ENCODE data around the gene DNAJB2.

DNAJB2 gene

DNA sequence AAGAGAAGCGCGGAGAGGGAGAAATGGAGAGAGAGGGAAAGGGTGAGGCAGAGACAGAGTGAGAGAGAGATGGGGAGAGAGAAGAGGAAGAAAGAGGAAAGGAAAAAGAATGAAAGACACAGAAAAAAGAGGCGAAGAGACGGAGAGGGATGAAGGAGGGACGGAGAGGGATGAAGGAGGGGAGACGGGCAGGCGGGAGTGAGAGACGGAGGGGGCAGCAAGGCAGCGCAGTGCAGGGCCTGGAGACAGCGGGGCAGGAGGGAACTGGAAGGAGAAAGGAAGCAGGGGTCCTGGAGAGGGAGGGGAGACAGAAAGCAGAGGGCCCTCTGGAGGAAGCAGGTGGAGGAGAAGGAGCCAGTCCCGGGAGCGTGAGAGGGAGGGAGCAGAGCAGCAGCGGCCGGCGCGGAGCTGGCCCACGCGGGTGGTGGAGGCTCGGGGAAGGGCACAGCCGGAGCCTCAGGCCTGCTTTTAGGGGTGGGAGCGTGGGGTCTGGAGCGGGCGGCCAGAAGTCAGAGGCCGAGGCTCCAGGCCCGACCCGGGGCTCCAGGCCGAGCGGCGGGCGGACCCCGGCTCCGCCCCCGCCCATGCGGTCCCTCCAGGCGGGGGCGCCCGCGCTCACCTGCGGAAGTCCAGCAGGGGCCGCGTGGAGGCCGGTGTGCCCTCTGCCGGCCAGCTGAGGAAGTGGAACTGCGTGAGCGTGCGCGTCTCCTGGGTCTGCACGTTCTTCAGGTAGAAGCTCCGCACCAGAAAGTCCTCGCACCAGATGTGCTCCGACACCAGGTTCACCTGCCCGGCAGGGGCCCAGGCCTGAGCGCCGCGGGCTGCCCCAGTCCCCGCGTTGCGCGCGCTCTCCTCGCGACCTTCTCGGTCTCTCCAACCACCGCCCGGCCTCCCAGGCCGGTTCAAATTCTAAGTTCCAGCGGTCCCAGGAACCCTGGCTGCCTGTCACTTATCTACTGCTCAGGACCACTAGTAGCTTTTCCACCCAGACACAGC is 15.5 kb downstream of the DNAJB2 start:
- H3K36me3 ChIP-seq (ENCODE audit: insufficient read depth, low read length): no peaks in the 10 kb centered on the region; the same call in 1 of the 2 replicates
- H3K4me1 ChIP-seq (ENCODE audit: insufficient read depth, low read length): no peaks in the 10 kb centered on the region
- peak overlapping the region; percentile 94 for H3K9ac ChIP-seq (ENCODE audit: low read depth, low read length)
- H3K9me3 ChIP-seq (ENCODE audit: control insufficient read depth, insufficient read depth, low read length): no peaks in the 10 kb centered on the region

DNA sequence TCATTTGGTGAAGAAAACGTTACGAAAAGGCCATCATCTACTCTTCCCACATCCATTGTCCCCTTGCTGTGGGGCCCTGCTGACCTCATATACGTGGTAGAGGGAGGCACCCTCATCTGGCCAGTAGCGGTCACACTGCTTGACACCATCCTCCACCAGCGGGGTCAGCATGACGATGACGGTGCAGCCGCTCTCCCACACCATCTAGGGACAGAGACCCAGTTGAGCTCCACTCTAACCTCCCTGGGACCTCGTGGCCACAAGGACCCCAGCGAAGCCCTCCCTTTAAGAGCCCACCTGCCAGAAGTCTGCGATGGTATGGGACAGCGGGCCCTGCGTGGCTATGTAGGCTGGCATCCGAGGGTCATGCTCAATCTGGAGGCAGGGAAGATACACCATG is 17.0 kb downstream of the DNAJB2 start:
- no peaks in the 10 kb centered on the region; the same call in 1 of the 2 replicates for H3K36me3 ChIP-seq (ENCODE audit: insufficient read depth, low read length)
- no peak overlapping the region for H3K9ac ChIP-seq (ENCODE audit: low read depth, low read length)
- no peaks in the 10 kb centered on the region for H3K4me1 ChIP-seq (ENCODE audit: insufficient read depth, low read length)
- H3K9me3 ChIP-seq (ENCODE audit: control insufficient read depth, insufficient read depth, low read length): no peaks in the 10 kb centered on the region

DNA sequence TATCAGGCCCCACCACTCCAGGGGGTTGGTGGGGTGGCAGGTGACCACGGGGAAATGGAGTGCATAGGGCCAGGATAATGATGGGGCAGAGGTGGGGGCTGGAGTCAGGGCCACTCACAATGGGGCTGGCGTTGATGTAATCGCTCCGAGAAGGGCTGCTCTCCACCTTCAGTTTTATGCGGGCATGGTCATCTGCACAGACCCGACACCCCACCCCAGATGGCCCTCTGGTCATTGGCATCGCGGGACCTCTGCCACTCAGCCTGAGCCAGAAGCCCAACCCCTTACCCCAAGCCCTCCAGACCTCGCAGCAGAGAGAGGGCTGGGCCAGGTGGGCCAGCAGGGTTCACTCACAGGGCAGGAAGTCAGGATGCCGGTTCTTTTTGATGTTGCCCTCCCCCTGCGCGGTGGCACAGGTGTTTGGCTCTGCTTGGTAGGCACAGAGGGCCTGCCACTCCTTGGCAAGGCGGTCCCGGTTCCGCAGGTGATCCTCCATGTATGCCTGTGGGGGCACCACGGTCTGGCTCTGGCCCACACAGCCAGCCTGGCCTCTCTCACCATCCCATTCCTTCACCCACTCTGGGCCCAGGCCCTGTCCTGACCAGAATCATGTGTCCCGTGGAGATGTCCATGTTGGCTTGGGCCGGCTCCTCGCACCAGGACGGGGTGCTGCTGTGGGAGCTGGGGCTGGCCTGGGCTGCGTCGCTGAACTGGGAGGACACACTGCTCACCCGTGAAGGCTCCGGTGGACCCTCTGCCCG is 17.6 kb downstream of the DNAJB2 start:
- no peaks in the 10 kb centered on the region for H3K4me1 ChIP-seq (ENCODE audit: insufficient read depth, low read length)
- H3K9me3 ChIP-seq (ENCODE audit: control insufficient read depth, insufficient read depth, low read length): no peaks in the 10 kb centered on the region
- H3K9ac ChIP-seq (ENCODE audit: low read depth, low read length): no peak overlapping the region
- no peaks in the 10 kb centered on the region; the same call in 1 of the 2 replicates for H3K36me3 ChIP-seq (ENCODE audit: insufficient read depth, low read length)

DNA sequence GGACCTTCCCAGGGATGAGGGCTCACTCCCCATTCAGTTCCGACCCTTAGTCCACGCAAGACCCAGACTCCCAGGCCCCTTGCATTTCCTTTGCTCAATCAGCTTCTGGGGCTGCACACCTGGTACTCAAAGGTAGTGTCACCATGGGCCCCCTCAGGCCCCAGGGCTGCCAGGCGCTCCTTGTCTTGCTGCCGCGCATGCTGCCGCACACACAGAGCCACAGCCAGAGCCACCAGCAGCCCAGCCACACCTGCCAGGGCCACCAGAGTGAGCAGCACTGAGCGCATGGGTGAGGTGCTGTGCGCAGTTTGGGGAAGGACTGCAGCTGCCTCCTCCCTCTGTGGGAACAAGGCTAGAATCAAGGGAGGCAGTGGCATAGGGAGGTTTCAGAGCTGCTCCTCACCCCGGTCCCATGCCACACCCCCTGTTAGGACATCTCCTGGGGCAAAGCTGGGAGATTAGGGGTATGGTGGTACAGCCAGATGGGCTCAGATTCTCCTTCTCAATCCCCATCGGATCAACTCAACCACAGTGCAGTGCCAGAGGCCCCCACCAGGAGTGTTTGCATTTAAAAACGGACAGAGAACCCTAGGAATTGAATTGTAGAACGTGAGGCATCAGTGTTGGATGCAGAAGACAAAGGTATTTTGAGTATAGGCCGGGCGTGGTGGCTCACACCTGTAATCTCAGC is 18.7 kb downstream of the DNAJB2 start:
- H3K36me3 ChIP-seq (ENCODE audit: insufficient read depth, low read length): no peaks in the 10 kb centered on the region; the same call in 1 of the 2 replicates
- no peaks in the 10 kb centered on the region for H3K4me1 ChIP-seq (ENCODE audit: insufficient read depth, low read length)
- H3K9ac ChIP-seq (ENCODE audit: low read depth, low read length): no peak overlapping the region
- H3K9me3 ChIP-seq (ENCODE audit: control insufficient read depth, insufficient read depth, low read length): no peaks in the 10 kb centered on the region

DNA sequence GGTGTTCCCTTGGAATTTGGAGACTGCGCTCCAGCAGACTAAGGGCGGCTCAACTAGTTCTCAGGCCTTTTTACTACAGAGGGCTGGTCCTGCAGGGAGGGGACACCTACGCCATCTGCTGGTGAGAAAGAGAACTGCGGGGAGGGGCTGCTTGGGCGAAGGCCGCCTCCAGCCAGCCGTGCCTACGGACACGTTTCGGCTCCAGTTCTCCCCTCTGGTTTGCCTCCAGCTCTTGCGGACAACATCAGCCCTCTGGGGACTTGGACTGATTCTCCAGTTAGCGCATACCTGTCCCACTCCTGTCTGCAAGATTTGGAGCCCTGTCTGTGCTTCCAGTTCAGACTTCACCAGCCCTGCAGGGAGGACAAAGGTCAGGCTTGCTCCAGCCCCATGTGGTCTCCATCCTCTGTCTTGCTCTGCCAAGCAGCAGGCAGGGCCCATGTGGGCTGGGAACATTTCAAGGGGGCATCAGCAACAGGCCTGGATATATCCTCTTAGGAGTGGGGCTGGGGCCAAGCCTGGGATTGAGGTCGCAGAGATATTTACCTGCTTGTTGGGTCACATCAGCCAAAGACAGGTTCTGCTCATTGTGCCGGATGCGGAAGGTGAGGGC is 19.7 kb downstream of the DNAJB2 start:
- Histone ChIP-seq H3K4me1 (ENCODE audit: insufficient read depth, low read length) (no peaks in the 10 kb centered on the region), H3K9ac (ENCODE audit: low read depth, low read length) (no peak overlapping the region), H3K9me3 (ENCODE audit: control insufficient read depth, insufficient read depth, low read length) (no peaks in the 10 kb centered on the region), H3K36me3 (ENCODE audit: insufficient read depth, low read length) (no peaks in the 10 kb centered on the region; the same call in 1 of the 2 replicates)

DNA sequence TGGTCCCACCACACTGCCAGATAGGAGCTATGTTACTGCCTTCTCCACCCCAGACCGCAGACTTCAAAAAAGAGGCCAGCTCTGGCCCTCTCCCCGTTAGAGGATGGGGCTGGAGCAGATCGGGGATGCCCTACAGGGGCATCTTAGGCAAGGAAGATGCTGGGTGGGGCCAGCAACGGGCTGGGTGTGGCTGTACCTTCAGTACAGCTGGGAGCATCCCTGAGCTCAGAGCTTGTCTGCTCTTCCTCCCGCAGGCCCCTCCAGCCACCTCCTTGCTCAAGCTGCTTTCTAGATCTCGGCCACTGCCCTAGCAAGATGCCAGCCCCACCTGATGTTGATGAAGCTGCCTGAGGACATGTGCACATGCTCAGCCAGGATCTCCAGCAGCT is 20.2 kb downstream of the DNAJB2 start:
- no peak overlapping the region for H3K9ac ChIP-seq (ENCODE audit: low read depth, low read length)
- H3K4me1 ChIP-seq (ENCODE audit: insufficient read depth, low read length): no peaks in the 10 kb centered on the region
- no peaks in the 10 kb centered on the region for H3K9me3 ChIP-seq (ENCODE audit: control insufficient read depth, insufficient read depth, low read length)
- no peaks in the 10 kb centered on the region; the same call in 1 of the 2 replicates for H3K36me3 ChIP-seq (ENCODE audit: insufficient read depth, low read length)

DNA sequence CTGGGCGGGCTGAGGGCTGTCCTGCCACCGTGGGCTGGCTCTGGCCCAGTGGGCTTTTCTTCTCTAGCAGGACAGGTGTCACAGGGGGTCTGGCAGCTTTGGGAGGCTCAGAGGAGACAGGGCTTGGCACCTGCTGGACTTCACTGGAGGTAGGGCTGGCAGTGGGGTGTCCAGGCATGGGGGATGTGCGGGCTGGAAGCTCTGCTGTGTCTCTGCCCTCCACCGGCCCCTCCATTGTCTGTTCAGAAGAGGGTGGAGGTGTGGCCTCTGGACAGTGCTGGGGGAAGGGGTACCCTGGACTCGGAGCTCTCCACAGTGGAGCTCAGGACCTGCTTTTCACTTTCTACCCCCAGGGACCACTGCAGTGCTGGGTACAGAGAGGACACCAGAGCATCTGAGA is 20.9 kb downstream of the DNAJB2 start:
- H3K36me3 ChIP-seq (ENCODE audit: insufficient read depth, low read length): no peaks in the 10 kb centered on the region; the same call in 1 of the 2 replicates
- no peaks in the 10 kb centered on the region for H3K9me3 ChIP-seq (ENCODE audit: control insufficient read depth, insufficient read depth, low read length)
- no peak overlapping the region for H3K9ac ChIP-seq (ENCODE audit: low read depth, low read length)
- no peaks in the 10 kb centered on the region for H3K4me1 ChIP-seq (ENCODE audit: insufficient read depth, low read length)

DNA sequence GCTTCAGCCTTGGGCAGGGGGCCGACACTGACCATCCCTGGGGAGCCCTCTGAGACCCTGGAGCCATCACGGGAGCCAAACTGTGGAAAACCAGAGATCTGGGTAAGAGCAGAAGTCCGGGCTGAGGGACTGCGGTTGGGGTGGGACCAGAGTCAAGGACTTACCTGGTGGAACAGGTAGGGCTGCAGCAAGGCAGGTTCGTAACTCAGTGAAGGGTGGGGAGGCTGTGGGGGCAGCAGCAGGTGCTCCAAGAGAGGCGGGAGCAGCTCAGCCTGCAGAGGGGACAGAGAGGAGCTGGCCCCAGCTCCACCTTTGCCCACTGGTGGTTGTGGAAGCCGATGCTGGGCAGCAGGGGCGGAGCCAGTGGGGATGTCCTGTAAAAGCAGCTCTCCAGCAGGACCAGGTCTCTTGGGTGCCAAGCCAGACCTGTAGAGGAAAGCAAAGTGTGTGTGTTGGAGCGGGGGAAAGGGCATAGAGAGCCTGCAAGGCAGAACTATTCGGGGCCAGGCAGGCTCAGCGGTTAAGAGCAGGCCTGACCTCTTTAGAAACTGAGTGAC is 23.3 kb downstream of the DNAJB2 start:
- no peaks in the 10 kb centered on the region for H3K4me1 ChIP-seq (ENCODE audit: insufficient read depth, low read length)
- H3K9ac ChIP-seq (ENCODE audit: low read depth, low read length): no peak overlapping the region
- no peaks in the 10 kb centered on the region; the same call in 1 of the 2 replicates for H3K36me3 ChIP-seq (ENCODE audit: insufficient read depth, low read length)
- no peaks in the 10 kb centered on the region for H3K9me3 ChIP-seq (ENCODE audit: control insufficient read depth, insufficient read depth, low read length)

DNA sequence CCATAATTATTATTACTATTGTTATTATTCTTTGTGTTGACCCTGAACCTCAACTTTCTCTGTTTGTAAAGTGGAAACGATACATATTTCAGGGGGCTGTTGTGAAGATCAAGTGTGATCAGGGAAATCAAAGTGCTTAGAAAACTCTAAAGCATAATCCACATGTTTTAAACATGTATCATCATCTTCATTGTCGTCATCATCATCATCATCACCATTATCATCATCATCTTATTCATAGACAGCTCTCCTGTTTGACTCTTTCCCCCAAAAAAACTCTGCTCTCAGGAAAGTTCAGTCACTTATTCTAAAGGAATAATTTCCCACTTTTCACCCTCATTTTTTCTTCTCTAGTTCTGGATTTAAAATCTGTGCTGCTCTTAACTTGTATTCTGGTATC is 25.1 kb downstream of the DNAJB2 start:
- no peaks in the 10 kb centered on the region for H3K9me3 ChIP-seq (ENCODE audit: control insufficient read depth, insufficient read depth, low read length)
- no peak overlapping the region for H3K9ac ChIP-seq (ENCODE audit: low read depth, low read length)
- H3K4me1 ChIP-seq (ENCODE audit: insufficient read depth, low read length): no peaks in the 10 kb centered on the region; the same call in 1 of the 2 replicates
- H3K36me3 ChIP-seq (ENCODE audit: insufficient read depth, low read length): no peaks in the 10 kb centered on the region

DNA sequence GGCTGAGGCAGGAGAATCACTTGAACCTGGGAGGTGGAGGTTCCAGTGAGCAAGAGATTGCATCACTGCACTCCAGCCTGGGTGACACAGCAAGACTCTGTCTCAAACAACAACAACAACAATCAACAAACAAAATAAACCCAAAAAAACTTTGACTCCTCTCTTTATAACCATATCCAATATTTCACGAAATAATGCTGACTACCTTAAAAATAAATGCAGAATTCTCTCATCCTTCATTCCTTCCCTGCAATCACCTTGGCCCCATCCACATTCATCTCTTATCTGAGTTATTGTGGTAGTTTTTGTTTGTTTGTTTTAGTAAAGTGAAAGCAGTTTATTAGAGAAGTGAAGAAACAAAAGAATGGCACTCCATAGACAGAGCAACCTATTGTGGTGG is 26.9 kb downstream of the DNAJB2 start:
- Histone ChIP-seq H3K36me3 (ENCODE audit: insufficient read depth, low read length) (no peaks in the 10 kb centered on the region), H3K9ac (ENCODE audit: low read depth, low read length) (no peak overlapping the region), H3K9me3 (ENCODE audit: control insufficient read depth, insufficient read depth, low read length) (no peaks in the 10 kb centered on the region), H3K4me1 (ENCODE audit: insufficient read depth, low read length) (peaks cover 4% of the 10 kb centered on the region)

DNA sequence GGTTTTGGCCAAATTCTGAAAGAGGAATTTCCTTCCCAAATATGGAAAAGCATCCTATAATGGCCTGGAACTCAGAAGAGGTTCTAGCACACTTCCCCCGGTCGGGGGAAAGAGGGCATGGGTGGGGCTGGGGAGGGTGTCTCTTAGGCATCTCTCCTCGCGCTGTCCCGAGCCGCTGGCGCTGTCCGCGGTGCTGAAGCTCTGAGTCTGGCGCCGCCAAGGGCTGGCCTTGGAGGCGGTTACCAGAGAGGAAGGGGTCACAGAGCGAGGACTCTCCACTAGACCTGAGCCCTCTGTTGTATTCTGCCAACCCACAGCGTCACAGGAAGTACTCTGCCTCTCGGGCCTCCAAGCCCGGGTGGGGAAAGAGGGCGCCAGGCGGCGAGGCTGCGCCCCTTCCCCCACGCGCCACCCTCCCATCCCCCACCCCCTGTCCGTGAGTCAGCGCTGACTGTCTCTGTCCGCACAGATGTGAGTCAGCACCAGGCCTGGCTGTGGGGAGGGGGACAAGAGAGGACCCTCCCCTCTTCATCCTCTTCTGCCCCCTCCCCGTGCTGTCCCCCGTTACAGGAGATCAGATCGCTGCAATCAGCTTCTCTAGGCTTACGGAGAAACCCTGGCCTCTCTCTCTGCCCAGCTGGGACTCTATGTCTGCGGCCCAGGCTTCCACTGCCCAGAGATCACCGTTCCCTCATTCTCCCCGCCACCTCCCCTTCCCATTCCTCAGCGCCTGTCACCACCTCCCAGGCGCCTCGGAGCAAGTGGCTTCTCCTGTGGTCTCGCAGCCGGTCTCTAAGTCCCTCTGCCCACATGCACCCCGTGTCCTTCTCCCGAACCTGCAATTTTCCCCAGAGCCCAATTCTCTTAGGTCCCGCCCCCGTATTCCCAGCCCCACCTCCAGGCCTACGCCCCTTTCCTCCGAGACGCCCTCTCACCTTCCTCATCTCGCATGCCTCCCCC is 29.3 kb downstream of the DNAJB2 start:
- H3K4me1 ChIP-seq (ENCODE audit: insufficient read depth, low read length): peaks cover 10% of the 10 kb centered on the region
- H3K9ac ChIP-seq (ENCODE audit: low read depth, low read length): peak overlapping the region; percentile 62; the same call in 1 of the 2 replicates
- H3K9me3 ChIP-seq (ENCODE audit: control insufficient read depth, insufficient read depth, low read length): no peaks in the 10 kb centered on the region
- H3K36me3 ChIP-seq (ENCODE audit: insufficient read depth, low read length): no peaks in the 10 kb centered on the region

DNA sequence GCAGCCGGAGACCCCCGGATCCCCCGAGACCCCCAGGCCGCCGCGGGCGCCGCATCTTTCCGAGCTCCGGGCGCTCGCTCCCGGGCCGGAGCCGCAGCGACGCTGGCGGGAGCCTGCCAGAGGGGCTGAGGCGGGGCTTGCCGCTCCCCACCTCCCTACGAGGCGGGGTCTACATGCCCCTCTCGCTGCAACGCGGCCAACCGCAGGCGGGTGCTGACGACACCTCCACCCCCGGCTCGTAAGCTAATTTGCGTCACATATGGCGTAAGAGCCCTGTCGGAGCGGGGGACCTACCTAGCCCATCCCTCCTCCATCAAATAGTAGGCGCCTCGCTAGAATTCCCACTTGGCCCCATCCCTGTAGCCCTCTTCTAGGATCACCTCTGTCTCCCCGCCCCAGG is 30.1 kb downstream of the DNAJB2 start, which contains the start of gene PTPRN:
TSS of gene PTPRN (minus strand) at position 124 of the 400 bp plus-strand sequence. CDS start at position 55, 69 bp downstream.
- peaks cover 10% of the 10 kb centered on the region for H3K4me1 ChIP-seq (ENCODE audit: insufficient read depth, low read length)
- no peaks in the 10 kb centered on the region for H3K36me3 ChIP-seq (ENCODE audit: insufficient read depth, low read length)
- H3K9ac ChIP-seq (ENCODE audit: low read depth, low read length): peak within 1 kb of the TSS; percentile 62; the same call in 1 of the 2 replicates

More for the DNA sequence above, 30.1 kb downstream of the DNAJB2 start, which contains the start of gene PTPRN:
- H3K9me3 ChIP-seq (ENCODE audit: control insufficient read depth, insufficient read depth, low read length): no peaks in the 10 kb centered on the region
